IPS-18a (cell line): ENCODE measurements around the gene BMX.

Source experiments
- H3K27ac ChIP-seq: one replicate; pipeline ENCODE4 v1.5.1; 2013; ENCODE audit warnings: low read length
- H3K27me3 ChIP-seq: one replicate; pipeline ENCODE4 v1.6.1; 2013; ENCODE audit warnings: mild to moderate bottlenecking, low read length; ENCODE audit not compliant: control insufficient read depth, insufficient read depth
- H3K36me3 ChIP-seq: one replicate; pipeline ENCODE4 v1.6.1; 2013; ENCODE audit warnings: low read depth, low read length; ENCODE audit not compliant: control insufficient read depth
- H3K4me1 ChIP-seq: one replicate; pipeline ENCODE4 v1.6.1; 2013; ENCODE audit warnings: low read depth, low read length; ENCODE audit not compliant: control insufficient read depth
- H3K4me3 ChIP-seq: one replicate; pipeline ENCODE4 v1.5.1; 2013; ENCODE audit warnings: low read length
- H3K9ac ChIP-seq: one replicate; pipeline ENCODE4 v1.6.1; 2013; ENCODE audit warnings: mild to moderate bottlenecking, low read length, moderate library complexity
- H3K9me3 ChIP-seq: one replicate; pipeline ENCODE4 v1.6.1; 2013; ENCODE audit warnings: low read depth, low read length; ENCODE audit not compliant: control insufficient read depth

Gene BMX

GRCh38 chrX:15547356-15547755, 46.7 kb downstream of the BMX start:
- Histone ChIP-seq H3K9me3 (no peaks in the 10 kb centered on the region), H3K27me3 (no peaks in the 10 kb centered on the region), H3K4me3 (no peak overlapping the region), H3K9ac (no peak overlapping the region), H3K27ac (no peak overlapping the region), H3K36me3 (no peaks in the 10 kb centered on the region), H3K4me1 (no peaks in the 10 kb centered on the region)

- Histone ChIP-seq H3K9ac (no peak overlapping the region), H3K9me3 (no peaks in the 10 kb centered on the region), H3K27ac (no peak overlapping the region), H3K4me1 (no peaks in the 10 kb centered on the region), H3K4me3 (no peak overlapping the region), H3K36me3 (no peaks in the 10 kb centered on the region), H3K27me3 (no peaks in the 10 kb centered on the region)
Observed at GRCh38 chrX:15549189-15550012, 48.8 kb downstream of the BMX start.

- Histone ChIP-seq H3K27ac (no peak overlapping the region), H3K27me3 (no peaks in the 10 kb centered on the region), H3K4me1 (no peaks in the 10 kb centered on the region), H3K9me3 (no peaks in the 10 kb centered on the region), H3K4me3 (no peak overlapping the region), H3K9ac (no peak overlapping the region), H3K36me3 (no peaks in the 10 kb centered on the region)
Observed at GRCh38 chrX:15559227-15559626, 58.6 kb downstream of the BMX start.

- H3K27me3 ChIP-seq = no peaks in the 10 kb centered on the region
- H3K27ac ChIP-seq = no peak overlapping the region
- H3K9ac ChIP-seq = no peak overlapping the region
Observed at GRCh38 chrX:15560924-15561323, 60.3 kb downstream of the BMX start.

GRCh38 chrX:15563056-15563455, 62.4 kb downstream of the BMX start:
- Histone ChIP-seq H3K27ac (no peak overlapping the region), H3K4me3 (no peak overlapping the region), H3K9ac (no peak overlapping the region), H3K4me1 (peaks cover 30% of the 10 kb centered on the region), H3K9me3 (no peaks in the 10 kb centered on the region), H3K36me3 (no peaks in the 10 kb centered on the region), H3K27me3 (no peaks in the 10 kb centered on the region)

More at GRCh38 chrX:15560924-15561323, 60.3 kb downstream of the BMX start:
- peaks cover 10% of the 10 kb centered on the region for H3K4me1 ChIP-seq
- H3K4me3 ChIP-seq = no peak overlapping the region
- H3K9me3 ChIP-seq = no peaks in the 10 kb centered on the region
- H3K36me3 ChIP-seq = no peaks in the 10 kb centered on the region

- Histone ChIP-seq H3K4me3 (no peak overlapping the region), H3K27ac (no peak overlapping the region), H3K27me3 (no peaks in the 10 kb centered on the region), H3K9me3 (no peaks in the 10 kb centered on the region), H3K4me1 (peaks cover 33% of the 10 kb centered on the region), H3K36me3 (no peaks in the 10 kb centered on the region), H3K9ac (no peak overlapping the region)
Observed at GRCh38 chrX:15564981-15565579, 64.5 kb downstream of the BMX start.

- peaks cover 33% of the 10 kb centered on the region for H3K4me1 ChIP-seq
- no peaks in the 10 kb centered on the region for H3K36me3 ChIP-seq
- H3K9me3 ChIP-seq = no peaks in the 10 kb centered on the region
- no peak overlapping the region for H3K27ac ChIP-seq
- H3K9ac ChIP-seq = no peak overlapping the region
- H3K27me3 ChIP-seq = no peaks in the 10 kb centered on the region
- no peak overlapping the region for H3K4me3 ChIP-seq
Observed at GRCh38 chrX:15566244-15566643, 65.6 kb downstream of the BMX start.

- no peaks in the 10 kb centered on the region for H3K27me3 ChIP-seq
- H3K9ac ChIP-seq = no peak overlapping the region
- H3K4me3 ChIP-seq = no peak overlapping the region
- H3K9me3 ChIP-seq = no peaks in the 10 kb centered on the region
- H3K36me3 ChIP-seq = no peaks in the 10 kb centered on the region
- no peak overlapping the region for H3K27ac ChIP-seq
- H3K4me1 ChIP-seq = peaks cover 33% of the 10 kb centered on the region
Observed at GRCh38 chrX:15567267-15567666, 66.7 kb downstream of the BMX start.

GRCh38 chrX:15567886-15568616, 67.4 kb downstream of the BMX start:
- Histone ChIP-seq H3K27ac (no peak overlapping the region), H3K4me3 (no peak overlapping the region), H3K27me3 (no peaks in the 10 kb centered on the region), H3K9ac (no peak overlapping the region), H3K4me1 (peaks cover 33% of the 10 kb centered on the region), H3K9me3 (no peaks in the 10 kb centered on the region), H3K36me3 (no peaks in the 10 kb centered on the region)

GRCh38 chrX:15570145-15570544, 69.5 kb downstream of the BMX start:
- Histone ChIP-seq H3K9ac (no peak overlapping the region), H3K9me3 (no peaks in the 10 kb centered on the region), H3K27me3 (no peaks in the 10 kb centered on the region), H3K36me3 (no peaks in the 10 kb centered on the region), H3K4me1 (peaks cover 30% of the 10 kb centered on the region), H3K4me3 (no peak overlapping the region), H3K27ac (no peak overlapping the region)

GRCh38 chrX:15574017-15574416, 73.4 kb downstream of the BMX start:
- no peaks in the 10 kb centered on the region for H3K36me3 ChIP-seq
- H3K9me3 ChIP-seq = no peaks in the 10 kb centered on the region
- H3K27me3 ChIP-seq = no peaks in the 10 kb centered on the region
- H3K4me1 ChIP-seq = peaks cover 10% of the 10 kb centered on the region
- H3K9ac ChIP-seq = no peak overlapping the region
- no peak overlapping the region for H3K27ac ChIP-seq
- no peak overlapping the region for H3K4me3 ChIP-seq
